Suprapubic skin (tissue), 4 donors: ENCODE data around the gene TMEM127. TPM values are rescaled to one million over a fixed set of nuclear protein-coding genes. Genes with fewer than 3 reads are reported as not detected.

Experiments
- DNase-seq, 2 donors: peaks; one replicate each; pipeline ENCODE4 v3.0.0-alpha.2; 2019; ENCODE audit warnings: low spot score in 2 of 2
- H3K27ac ChIP-seq: fragments of 200-600 bp; sonication (generic); one replicate; pipeline ENCODE4 v1.5.1; 2019
- H3K27me3 ChIP-seq: fragments of 200-600 bp; sonication (generic); one replicate; pipeline ENCODE4 v1.5.1; 2019
- H3K36me3 ChIP-seq: fragments of 200-600 bp; sonication (generic); one replicate; pipeline ENCODE4 v1.5.1; 2019
- H3K4me1 ChIP-seq: fragments of 200-600 bp; sonication (generic); one replicate; pipeline ENCODE4 v1.5.1; 2019
- H3K4me3 ChIP-seq: fragments of 200-600 bp; sonication (generic); one replicate; pipeline ENCODE4 v1.5.1; 2019; ENCODE audit warnings: mild to moderate bottlenecking
- H3K9me3 ChIP-seq: fragments of 200-600 bp; sonication (generic); one replicate; pipeline ENCODE4 v1.5.1; 2019
- CTCF ChIP-seq, 2 donors: fragments of 200-600 bp in 1 of 2; fragments of 450-650 bp in 1 of 2; sonication (generic) in 1 of 2; IDR thresholded peaks; one replicate each; pipeline ENCODE4 v1.5.1; 2016 to 2019; ENCODE audit warnings: antibody characterized with exemption in 2 of 2, mild to moderate bottlenecking in 1 of 2, moderate library complexity in 1 of 2
- EP300 ChIP-seq: sonication (generic); formaldehyde crosslinking; IDR thresholded peaks from one replicate; pipeline ENCODE4 v1.6.1; 2017; ENCODE audit warnings: antibody characterized with exemption
- POLR2A ChIP-seq, 2 donors: fragments of 450-650 bp; IDR thresholded peaks; one replicate each; pipeline ENCODE4 v1.6.1; 2017; ENCODE audit warnings: antibody characterized with exemption in 2 of 2, mild to moderate bottlenecking in 2 of 2, moderate library complexity in 2 of 2
- POLR2AphosphoS5 ChIP-seq, 3 donors: sonication (generic); formaldehyde crosslinking; IDR thresholded peaks; one replicate each; pipeline ENCODE4 v1.6.1; 2017; ENCODE audit warnings: antibody characterized with exemption in 3 of 3
- WGBS: methylation state at CpG from one replicate; pipeline ENCODE4 v1.1.5; 2018; 5-methylcytosine and 5-hydroxymethylcytosine counted together
- total RNA-seq, 4 donors: library from RNA; depleted of rRNA; stranded (reverse); fragments of >200 nt; gene quantifications; one replicate each; pipeline ENCODE4 v1.1.0, GENCODE V29; 2016

The TMEM127 gene
- total RNA-seq, 4 donors from 2014 or later, result 39.3 to 66.5 (median 53.9) TPM

- Histone ChIP-seq H3K36me3 (no peaks in the 10 kb centered on the region), H3K9me3 (no peaks in the 10 kb centered on the region), H3K4me3 (no peak overlapping the region), H3K27ac (no peak overlapping the region), H3K27me3 (no peaks in the 10 kb centered on the region), H3K4me1 (peaks cover 21% of the 10 kb centered on the region)
- WGBS, result 90% methylated on average over 9 of the region's 9 CpGs
- TF ChIP-seq EP300, result no peak
- no peak for TF ChIP-seq POLR2AphosphoS5 (IDR thresholded peaks at IDR 0.05)
- TF ChIP-seq CTCF (IDR thresholded peaks at IDR 0.05), result no peak
- TF ChIP-seq POLR2A (IDR thresholded peaks at IDR 0.05), result no peak
- DNase-seq, result no peak
These were observed 25.3 kb downstream of the TMEM127 start for GRCh38 chr2:96240341-96241038.

DNA sequence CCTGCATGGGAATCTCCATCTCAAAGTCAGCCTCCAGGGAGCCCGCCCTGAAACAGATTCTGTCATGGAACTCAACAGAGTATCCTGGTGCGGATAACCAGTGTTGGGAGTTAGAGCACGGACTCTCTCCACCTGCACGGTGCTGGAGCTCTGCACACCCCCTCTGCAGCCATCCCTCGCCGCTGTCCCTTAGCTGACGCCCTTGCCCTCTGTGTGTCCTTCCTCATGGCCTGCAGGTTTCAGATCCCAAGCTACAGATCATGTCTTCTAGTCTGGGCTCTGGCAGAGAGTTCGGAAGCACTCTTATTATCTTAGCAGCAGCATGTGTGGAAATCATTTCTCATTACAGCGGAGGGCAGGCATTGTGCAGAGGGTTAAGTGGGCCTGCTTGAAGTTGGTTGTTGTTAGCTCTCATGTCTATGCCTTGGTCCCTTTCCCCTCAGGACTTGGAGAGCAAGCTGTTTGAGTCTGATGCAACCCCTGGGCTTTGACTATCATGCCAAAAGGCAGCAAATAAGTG, 26.0 kb downstream of the TMEM127 start:
- no peak for DNase-seq
- WGBS, result 91% methylated on average over 9 of the region's 9 CpGs

GRCh38 chr2:96239091-96239490, 26.7 kb downstream of the TMEM127 start:
- 89% methylated on average over 3 of the region's 3 CpGs for WGBS

More for the DNA sequence above, 26.0 kb downstream of the TMEM127 start:
- no peak for TF ChIP-seq EP300
- Histone ChIP-seq H3K27me3 (no peaks in the 10 kb centered on the region), H3K36me3 (no peaks in the 10 kb centered on the region), H3K9me3 (no peaks in the 10 kb centered on the region), H3K4me3 (no peak overlapping the region), H3K4me1 (peaks cover 21% of the 10 kb centered on the region), H3K27ac (no peak overlapping the region)

GRCh38 chr2:96238266-96238665, 27.5 kb downstream of the TMEM127 start:
- Histone ChIP-seq H3K27me3 (no peaks in the 10 kb centered on the region), H3K9me3 (no peaks in the 10 kb centered on the region), H3K4me3 (no peak overlapping the region), H3K27ac (no peak overlapping the region), H3K4me1 (peaks cover 21% of the 10 kb centered on the region), H3K36me3 (no peaks in the 10 kb centered on the region)
- no peak for DNase-seq
- TF ChIP-seq CTCF (IDR thresholded peaks at IDR 0.05) (no peak), POLR2AphosphoS5 (IDR thresholded peaks at IDR 0.05) (no peak), POLR2A (IDR thresholded peaks at IDR 0.05) (no peak)
- WGBS, result 88% methylated on average over 3 of the region's 3 CpGs

More at GRCh38 chr2:96239091-96239490, 26.7 kb downstream of the TMEM127 start:
- TF ChIP-seq CTCF (IDR thresholded peaks at IDR 0.05) (no peak), POLR2AphosphoS5 (IDR thresholded peaks at IDR 0.05) (no peak), EP300 (no peak), POLR2A (IDR thresholded peaks at IDR 0.05) (no peak)
- H3K9me3 ChIP-seq, result no peaks in the 10 kb centered on the region
- H3K27me3 ChIP-seq, result no peaks in the 10 kb centered on the region
- peaks cover 21% of the 10 kb centered on the region for H3K4me1 ChIP-seq
- H3K36me3 ChIP-seq, result no peaks in the 10 kb centered on the region
- H3K4me3 ChIP-seq, result no peak overlapping the region
- no peak overlapping the region for H3K27ac ChIP-seq
- no peak for DNase-seq

- Histone ChIP-seq H3K9me3 (no peaks in the 10 kb centered on the region), H3K4me1 (peaks cover 16% of the 10 kb centered on the region), H3K4me3 (no peak overlapping the region), H3K36me3 (no peaks in the 10 kb centered on the region), H3K27ac (no peak overlapping the region), H3K27me3 (no peaks in the 10 kb centered on the region)
- TF ChIP-seq POLR2AphosphoS5 (IDR thresholded peaks at IDR 0.05), result no peak
- TF ChIP-seq CTCF (IDR thresholded peaks at IDR 0.05), result no peak
- TF ChIP-seq POLR2A (IDR thresholded peaks at IDR 0.05), result no peak
- TF ChIP-seq EP300, result no peak
- no peak for DNase-seq
- 100% methylated on average over 1 of the region's 1 CpG for WGBS
These were observed 28.9 kb downstream of the TMEM127 start for GRCh38 chr2:96236882-96237281.
